GM19372 (cell line): ENCODE results near the gene PPAN.

Experiments used
- ATAC-seq: cut with Tn5 transposase; IDR thresholded peaks from one replicate; pipeline ENCODE4 v1.9.1; 2021; ENCODE audit warnings: mild to moderate bottlenecking, low read depth, moderate library complexity; ENCODE audit not compliant: unreplicated experiment

PPAN gene

DNA sequence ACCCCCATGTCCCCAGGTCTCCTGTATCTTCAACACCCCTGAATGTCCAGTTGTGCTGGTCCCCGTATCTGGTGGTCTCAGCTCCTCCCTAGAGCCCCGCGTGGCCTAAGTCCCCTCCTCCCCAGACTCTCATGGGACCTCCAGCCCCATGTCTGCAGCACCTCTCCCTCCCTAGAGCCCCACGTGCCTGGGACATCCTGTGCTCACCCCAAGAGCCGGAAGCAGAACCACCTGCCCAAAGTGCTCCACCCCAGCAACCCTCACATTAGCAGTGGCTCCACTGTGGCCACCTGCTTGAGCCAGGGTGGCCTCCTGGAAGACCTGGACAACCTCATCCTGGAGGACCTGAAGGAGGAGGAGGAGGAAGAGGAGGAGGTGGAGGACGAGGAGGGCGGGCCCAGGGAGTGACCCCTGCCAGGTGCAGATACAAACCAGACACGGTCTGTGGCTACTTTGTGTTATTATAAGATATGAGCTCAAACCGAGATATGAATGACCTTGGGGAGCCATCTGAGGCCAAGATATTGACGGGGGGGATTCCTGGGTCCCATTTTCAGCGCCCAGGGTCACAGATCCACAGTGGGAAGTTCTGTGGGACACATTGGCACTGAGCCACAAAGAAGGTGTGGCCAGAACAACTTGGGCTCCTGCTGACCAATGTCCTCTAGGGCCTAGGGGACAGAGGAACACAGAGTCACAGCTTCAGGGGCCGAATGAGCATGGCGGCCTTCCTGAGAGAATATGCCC lies 14.1 kb upstream of the PPAN start:
- no peak for ATAC-seq

DNA sequence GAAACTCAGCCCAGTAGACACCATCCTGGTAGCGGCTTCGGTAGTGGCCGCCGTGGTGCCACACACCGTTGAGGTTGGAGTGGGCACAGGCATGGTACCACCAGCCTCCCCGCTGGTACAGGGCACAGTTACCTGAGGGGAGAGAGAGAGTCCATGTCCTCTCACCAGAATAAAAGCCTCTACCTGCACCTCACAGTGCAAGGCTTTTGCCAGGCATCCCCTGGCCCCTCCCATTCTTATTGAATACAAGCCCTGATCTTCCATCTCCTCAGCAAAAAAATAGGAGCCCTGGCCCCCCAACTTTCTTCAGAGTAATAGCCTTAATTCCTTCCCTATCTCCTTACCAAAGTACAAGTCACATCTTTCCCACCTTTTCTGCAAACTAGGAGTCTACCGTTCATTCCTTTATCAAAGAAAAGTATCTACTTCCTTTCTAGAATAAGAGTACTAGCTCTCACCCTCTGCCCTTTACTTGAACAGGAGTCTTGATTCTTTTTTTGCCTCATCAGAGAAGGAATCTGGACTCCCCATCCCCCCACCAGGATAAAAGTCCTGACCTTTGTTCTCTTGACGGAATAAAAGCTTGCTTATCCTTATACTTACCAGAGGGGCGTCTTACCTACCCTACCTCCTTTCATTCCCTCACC lies 13.4 kb upstream of the PPAN start:
- no peak for ATAC-seq

- ATAC-seq: no peak
Observed at GRCh38 chr19:10093295-10094186, 12.6 kb upstream of the PPAN start.

GRCh38 chr19:10095622-10095947 lies 10.6 kb upstream of the PPAN start:
- ATAC-seq: no peak

DNA sequence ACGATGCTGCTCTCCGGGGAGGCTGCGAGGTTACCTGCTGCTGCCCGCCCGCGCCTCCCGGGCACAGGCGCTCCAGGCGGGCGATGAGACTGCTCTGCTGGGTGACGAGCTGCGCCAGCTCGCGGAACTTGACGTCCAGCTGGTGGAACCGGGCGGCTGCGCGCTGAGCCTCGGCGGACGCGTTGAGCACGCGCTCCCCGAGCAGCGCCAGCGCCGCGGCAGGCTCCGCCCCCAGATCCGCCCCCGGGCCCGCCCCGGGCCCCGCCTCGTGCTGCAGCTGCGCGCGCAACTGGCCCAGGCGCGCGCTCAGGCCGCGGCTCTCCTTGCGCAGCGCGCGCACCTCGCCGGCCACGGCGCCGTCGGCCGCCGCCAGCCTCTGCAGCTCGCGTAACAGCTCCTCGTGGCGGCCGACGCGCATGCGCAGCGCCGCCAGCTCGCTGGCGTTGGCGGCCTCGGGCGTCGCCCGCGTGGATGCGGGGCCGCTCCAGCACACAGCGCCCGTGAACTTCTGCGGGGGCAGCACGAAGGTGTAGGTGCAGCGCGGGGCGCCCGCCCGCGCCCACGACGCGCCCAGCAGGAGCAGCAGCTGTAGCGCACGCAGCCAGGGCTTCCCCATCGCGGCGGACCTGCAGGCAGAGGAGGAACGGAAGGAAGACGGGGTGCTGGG lies 10.1 kb upstream of the PPAN start:
- ATAC-seq: peak; percentile 89

DNA sequence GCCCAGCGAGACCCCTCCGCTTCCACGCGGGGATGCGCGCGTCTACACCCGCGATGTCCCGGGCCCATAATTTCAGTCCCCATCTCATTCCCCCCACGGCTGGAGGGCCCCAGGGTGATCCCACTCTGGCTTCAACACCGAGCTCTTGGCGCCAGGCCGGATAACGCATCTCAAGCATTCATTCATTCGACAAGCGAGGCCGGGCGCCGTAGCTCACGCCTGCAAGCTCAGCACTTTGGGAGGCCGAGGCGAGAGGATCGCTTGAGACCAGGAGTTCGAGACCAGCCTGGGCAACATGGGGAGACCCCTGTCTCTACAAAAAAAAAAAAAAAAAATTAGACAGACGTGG lies 9.6 kb upstream of the PPAN start:
- no peak for ATAC-seq

GRCh38 chr19:10100163-10100785 lies 5.9 kb upstream of the PPAN start:
- ATAC-seq: no peak

GRCh38 chr19:10102787-10103236 lies 3.4 kb upstream of the PPAN start:
- no peak for ATAC-seq

DNA sequence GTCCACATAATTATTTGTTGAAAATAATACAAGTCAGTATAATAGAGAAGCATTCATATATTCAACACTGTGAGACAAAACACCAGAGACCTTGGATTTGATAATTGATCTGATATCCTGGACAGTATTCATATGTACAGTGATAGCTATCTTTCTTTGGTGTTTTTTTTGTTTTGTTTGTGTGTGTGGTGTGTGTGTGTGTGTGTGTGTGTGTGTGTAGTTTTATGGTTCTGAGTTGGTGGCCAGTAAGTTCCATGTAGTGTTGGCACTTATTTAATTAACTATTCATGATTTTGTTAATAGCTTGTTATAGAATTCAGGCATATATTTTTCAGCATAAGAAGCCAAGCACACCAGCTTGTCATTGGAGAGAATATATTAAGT lies 2.0 kb upstream of the PPAN start:
- no peak for ATAC-seq

- peak; percentile 45 for ATAC-seq
Observed at GRCh38 chr19:10104665-10105508, 1.3 kb upstream of the PPAN start.

DNA sequence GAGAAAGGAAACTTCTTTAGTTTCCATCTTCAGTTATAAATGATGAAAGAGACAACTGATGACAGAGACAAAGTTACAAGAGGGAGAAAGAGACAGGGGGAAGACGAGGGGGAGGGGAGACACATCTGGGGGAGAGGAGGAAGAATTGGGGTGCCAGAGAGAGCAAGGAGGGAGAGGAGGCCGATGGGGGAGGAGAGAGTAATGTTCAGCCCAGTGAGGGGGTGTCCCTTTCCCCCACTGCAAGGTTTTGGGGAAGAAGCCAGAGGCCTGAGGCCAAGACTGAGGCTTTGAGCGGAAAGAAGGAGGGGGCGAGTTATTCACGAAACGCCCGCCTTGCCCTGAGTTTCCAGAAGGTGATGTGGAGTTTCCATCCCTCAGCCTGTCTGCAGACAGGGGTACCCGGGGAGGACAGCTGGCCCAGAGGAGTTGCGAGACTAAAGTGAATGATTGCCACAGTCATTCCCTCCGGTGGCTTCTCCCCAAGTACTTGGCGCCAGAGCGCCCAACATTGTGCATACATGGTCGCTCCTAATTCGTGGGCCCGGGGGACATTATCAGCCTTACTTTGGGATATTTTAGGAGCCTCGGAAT lies 558 bp upstream of the PPAN start:
- peak; percentile 17 for ATAC-seq

DNA sequence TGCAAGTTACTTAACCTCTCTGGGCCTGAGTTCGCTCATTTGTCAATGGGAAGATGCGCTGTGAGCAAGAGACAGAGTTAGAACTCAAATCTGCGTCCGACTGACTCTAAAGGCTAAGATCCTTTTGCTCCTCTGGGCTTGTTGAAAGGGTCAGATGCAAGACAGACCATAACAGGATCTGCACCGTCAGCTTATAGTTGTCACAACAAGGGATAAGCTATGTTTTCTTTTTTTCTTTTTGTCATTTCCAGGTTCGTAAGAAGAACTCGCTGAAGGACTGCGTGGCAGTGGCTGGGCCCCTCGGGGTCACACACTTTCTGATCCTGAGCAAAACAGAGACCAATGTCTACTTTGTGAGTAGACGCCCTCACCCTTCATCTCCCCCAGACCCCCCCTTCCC lies 1.1 kb downstream of the PPAN start:
- no peak for ATAC-seq

- no peak for ATAC-seq
Observed at GRCh38 chr19:10107817-10108367, 1.7 kb downstream of the PPAN start.

GRCh38 chr19:10109528-10109927 lies 3.4 kb downstream of the PPAN start:
- no peak for ATAC-seq

DNA sequence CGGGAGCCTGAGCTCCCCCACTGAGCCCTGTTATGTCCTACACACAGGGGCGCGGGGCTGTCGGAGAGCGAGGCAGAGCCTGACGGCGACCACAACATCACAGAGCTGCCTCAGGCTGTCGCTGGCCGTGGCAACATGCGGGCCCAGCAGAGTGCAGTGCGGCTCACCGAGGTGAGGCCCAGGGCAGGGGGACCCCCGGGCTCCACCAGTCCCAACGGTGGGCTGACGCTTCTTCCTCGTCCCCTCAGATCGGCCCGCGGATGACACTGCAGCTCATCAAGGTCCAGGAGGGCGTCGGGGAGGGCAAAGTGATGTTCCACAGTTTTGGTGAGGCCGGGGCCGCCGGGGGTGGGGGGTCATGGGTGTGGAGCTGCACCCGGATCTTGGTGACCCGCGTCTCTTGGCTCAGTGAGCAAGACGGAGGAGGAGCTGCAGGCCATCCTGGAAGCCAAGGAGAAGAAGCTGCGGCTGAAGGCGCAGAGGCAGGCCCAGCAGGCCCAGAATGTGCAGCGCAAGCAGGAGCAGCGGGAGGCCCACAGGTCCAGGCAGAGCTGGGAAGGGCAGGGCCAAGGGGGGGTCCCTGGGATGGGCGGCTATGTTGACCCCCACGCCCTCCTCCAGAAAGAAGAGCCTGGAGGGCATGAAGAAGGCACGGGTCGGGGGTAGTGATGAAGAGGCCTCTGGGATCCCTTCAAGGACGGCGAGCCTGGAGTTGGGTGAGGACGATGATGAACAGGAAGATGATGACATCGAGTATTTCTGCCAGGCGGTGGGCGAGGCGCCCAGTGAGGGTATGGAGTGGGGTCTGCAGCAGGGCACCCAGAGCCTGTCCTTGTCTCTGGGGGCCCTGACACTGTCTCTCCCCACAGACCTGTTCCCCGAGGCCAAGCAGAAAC lies 4.2 kb downstream of the PPAN start:
- no peak for ATAC-seq

GRCh38 chr19:10110972-10111317 lies 4.8 kb downstream of the PPAN start:
- ATAC-seq: no peak

DNA sequence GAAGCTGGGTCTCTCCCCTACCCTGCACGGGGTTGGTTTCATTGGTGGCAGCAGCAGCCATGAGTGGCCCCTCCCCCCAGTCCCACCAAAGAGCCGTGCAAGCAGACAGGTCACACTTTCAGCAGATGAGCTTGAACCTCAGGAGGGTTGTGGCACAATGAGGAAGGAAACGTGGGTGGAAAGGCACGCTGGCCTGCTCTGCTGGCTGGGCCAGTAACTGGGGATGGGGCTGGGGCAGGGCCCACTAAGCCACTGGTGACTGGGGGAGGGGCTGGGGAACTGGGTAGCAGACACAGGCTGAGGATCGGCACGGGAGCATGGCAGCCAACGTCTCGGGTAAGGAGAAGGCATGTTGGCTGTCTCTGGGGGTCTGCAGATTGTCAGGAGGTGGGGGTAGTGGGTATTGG lies 5.2 kb downstream of the PPAN start, which contains the start of gene P2RY11:
Gene P2RY11 (plus strand): TSS at position 289 of the 407 bp plus-strand sequence. CDS start 29 bp downstream, at position 318.
- no peak for ATAC-seq
